Measurements from ENCODE around the gene FERMT2.
"Not testable (repeated sequence)": the region's sequence is repeated elsewhere in the genome, so short reads cannot be mapped to it uniquely, and the experiment has no call there.

FERMT2 gene

GRCh38 chr14:52948039-52948438 lies 2.8 kb downstream of the FERMT2 start:
- in situ Hi-C loops (cut with MboI; ENCODE audit: low sequenced_read_pairs), result no loop called here

- in situ Hi-C loops (cut with MboI; ENCODE audit: low sequenced_read_pairs), result no loop called here
Measured at GRCh38 chr14:52944254-52944653, 6.6 kb downstream of the FERMT2 start.

- in situ Hi-C loops (cut with MboI; ENCODE audit: low sequenced_read_pairs), result no loop called here
Measured at GRCh38 chr14:52939427-52939826, 11.4 kb downstream of the FERMT2 start.

- in situ Hi-C loops (cut with MboI; ENCODE audit: low sequenced_read_pairs), result no loop called here
Measured at GRCh38 chr14:52937869-52938268, 13.0 kb downstream of the FERMT2 start.

- in situ Hi-C loops (cut with MboI; ENCODE audit: low sequenced_read_pairs), result no loop called here
Measured at GRCh38 chr14:52937306-52937705, 13.5 kb downstream of the FERMT2 start.

GRCh38 chr14:52936437-52936836 lies 14.4 kb downstream of the FERMT2 start:
- in situ Hi-C loops (cut with MboI; ENCODE audit: low sequenced_read_pairs), result no loop called here

GRCh38 chr14:52935833-52936232 lies 15.0 kb downstream of the FERMT2 start:
- in situ Hi-C loops (cut with MboI; ENCODE audit: low sequenced_read_pairs), result no loop called here

GRCh38 chr14:52934762-52935161 lies 16.1 kb downstream of the FERMT2 start:
- in situ Hi-C loops (cut with MboI; ENCODE audit: low sequenced_read_pairs), result no loop called here

- in situ Hi-C loops (cut with MboI; ENCODE audit: low sequenced_read_pairs), result no loop called here
Measured at GRCh38 chr14:52929192-52929807, 21.6 kb downstream of the FERMT2 start.

GRCh38 chr14:52926953-52927352 lies 23.9 kb downstream of the FERMT2 start:
- in situ Hi-C loops (cut with MboI; ENCODE audit: low sequenced_read_pairs), result no loop called here

- in situ Hi-C loops (cut with MboI; ENCODE audit: low sequenced_read_pairs), result no loop called here
Measured at GRCh38 chr14:52923902-52924575, 26.8 kb downstream of the FERMT2 start.

- in situ Hi-C loops (cut with MboI; ENCODE audit: low sequenced_read_pairs), result no loop called here
Measured at GRCh38 chr14:52922656-52923055, 28.2 kb downstream of the FERMT2 start.

GRCh38 chr14:52922059-52922458 lies 28.8 kb downstream of the FERMT2 start:
- in situ Hi-C loops (cut with MboI; ENCODE audit: low sequenced_read_pairs), result no loop called here

GRCh38 chr14:52920411-52920810 lies 30.4 kb downstream of the FERMT2 start:
- in situ Hi-C loops (cut with MboI; ENCODE audit: low sequenced_read_pairs), result not testable (repeated sequence)

- in situ Hi-C loops (cut with MboI; ENCODE audit: low sequenced_read_pairs), result no loop called here
Measured at GRCh38 chr14:52919971-52920370, 30.9 kb downstream of the FERMT2 start.

GRCh38 chr14:52918486-52918885 lies 32.4 kb downstream of the FERMT2 start:
- in situ Hi-C loops (cut with MboI; ENCODE audit: low sequenced_read_pairs), result no loop called here

- in situ Hi-C loops (cut with MboI; ENCODE audit: low sequenced_read_pairs), result no loop called here
Measured at GRCh38 chr14:52917735-52918134, 33.1 kb downstream of the FERMT2 start.

GRCh38 chr14:52914295-52914694 lies 36.6 kb downstream of the FERMT2 start:
- in situ Hi-C loops (cut with MboI; ENCODE audit: low sequenced_read_pairs), result no loop called here

GRCh38 chr14:52913271-52913670 lies 37.6 kb downstream of the FERMT2 start:
- in situ Hi-C loops (cut with MboI; ENCODE audit: low sequenced_read_pairs), result no loop called here

- in situ Hi-C loops (cut with MboI; ENCODE audit: low sequenced_read_pairs), result no loop called here
Measured at GRCh38 chr14:52911904-52912303, 38.9 kb downstream of the FERMT2 start.

- in situ Hi-C loops (cut with MboI; ENCODE audit: low sequenced_read_pairs), result no loop called here
Measured at GRCh38 chr14:52910572-52910971, 40.3 kb downstream of the FERMT2 start.

GRCh38 chr14:52907949-52908348 lies 42.9 kb downstream of the FERMT2 start:
- in situ Hi-C loops (cut with MboI; ENCODE audit: low sequenced_read_pairs), result no loop called here

GRCh38 chr14:52906141-52906601 lies 44.7 kb downstream of the FERMT2 start:
- in situ Hi-C loops (cut with MboI; ENCODE audit: low sequenced_read_pairs), result no loop called here
